ENCODE data around the gene ZEB2. TPM values are rescaled to one million over a fixed set of nuclear protein-coding genes. Genes with fewer than 3 reads are reported as not detected.

Gene ZEB2
- total RNA-seq, 1 donor from 2014 or later = 0.07 TPM

- H3K27me3 Mint-ChIP-seq = peaks cover 3% of the 10 kb centered on the region
- no peak overlapping the region for H3K27ac Mint-ChIP-seq
- no peak for TF ChIP-seq CTCF (IDR thresholded peaks at IDR 0.05; ENCODE audit: unreplicated experiment)
- no peaks in the 10 kb centered on the region for H3K9me3 Mint-ChIP-seq (ENCODE audit: low read depth)
- no peaks in the 10 kb centered on the region for H3K4me1 Mint-ChIP-seq (ENCODE audit: low read depth)
- H3K36me3 Mint-ChIP-seq (ENCODE audit: insufficient read depth) = no peaks in the 10 kb centered on the region
- H3K4me3 Mint-ChIP-seq (ENCODE audit: low read depth) = no peak overlapping the region
- DNase-seq (ENCODE audit: low spot score, unreplicated experiment) = no peak
Measured at GRCh38 chr2:144559242-144559641, 39.3 kb upstream of the ZEB2 start.

- no peaks in the 10 kb centered on the region for H3K9me3 Mint-ChIP-seq (ENCODE audit: low read depth)
- H3K36me3 Mint-ChIP-seq (ENCODE audit: insufficient read depth) = no peaks in the 10 kb centered on the region
- H3K4me1 Mint-ChIP-seq (ENCODE audit: low read depth) = no peaks in the 10 kb centered on the region
- no peak for DNase-seq (ENCODE audit: low spot score, unreplicated experiment)
- no peaks in the 10 kb centered on the region for H3K27me3 Mint-ChIP-seq
- H3K27ac Mint-ChIP-seq = no peak overlapping the region
- H3K4me3 Mint-ChIP-seq (ENCODE audit: low read depth) = no peak overlapping the region
- no peak for TF ChIP-seq CTCF (IDR thresholded peaks at IDR 0.05; ENCODE audit: unreplicated experiment)
Measured at GRCh38 chr2:144554492-144555210, 34.7 kb upstream of the ZEB2 start.

- H3K27ac Mint-ChIP-seq = no peak overlapping the region
- no peak for DNase-seq (ENCODE audit: low spot score, unreplicated experiment)
- no peaks in the 10 kb centered on the region for H3K4me1 Mint-ChIP-seq (ENCODE audit: low read depth)
- no peak overlapping the region for H3K4me3 Mint-ChIP-seq (ENCODE audit: low read depth)
- H3K36me3 Mint-ChIP-seq (ENCODE audit: insufficient read depth) = no peaks in the 10 kb centered on the region
- no peaks in the 10 kb centered on the region for H3K9me3 Mint-ChIP-seq (ENCODE audit: low read depth)
- no peak for TF ChIP-seq CTCF (IDR thresholded peaks at IDR 0.05; ENCODE audit: unreplicated experiment)
- H3K27me3 Mint-ChIP-seq = no peaks in the 10 kb centered on the region
Measured at GRCh38 chr2:144553379-144553778, 33.5 kb upstream of the ZEB2 start.

- Mint-ChIP-seq H3K27me3 (peaks cover 3% of the 10 kb centered on the region), H3K9me3 (ENCODE audit: low read depth) (no peaks in the 10 kb centered on the region), H3K4me3 (ENCODE audit: low read depth) (no peak overlapping the region), H3K27ac (no peak overlapping the region), H3K4me1 (ENCODE audit: low read depth) (no peaks in the 10 kb centered on the region), H3K36me3 (ENCODE audit: insufficient read depth) (no peaks in the 10 kb centered on the region)
- no peak for TF ChIP-seq CTCF (IDR thresholded peaks at IDR 0.05; ENCODE audit: unreplicated experiment)
- DNase-seq (ENCODE audit: low spot score, unreplicated experiment) = no peak
Measured at GRCh38 chr2:144552821-144553220, 32.9 kb upstream of the ZEB2 start.

GRCh38 chr2:144550911-144551310, 31.0 kb upstream of the ZEB2 start:
- H3K9me3 Mint-ChIP-seq (ENCODE audit: low read depth) = no peaks in the 10 kb centered on the region
- no peak for TF ChIP-seq CTCF (IDR thresholded peaks at IDR 0.05; ENCODE audit: unreplicated experiment)
- DNase-seq (ENCODE audit: low spot score, unreplicated experiment) = no peak
- no peaks in the 10 kb centered on the region for H3K36me3 Mint-ChIP-seq (ENCODE audit: insufficient read depth)
- no peak overlapping the region for H3K27ac Mint-ChIP-seq
- H3K27me3 Mint-ChIP-seq = peaks cover 9% of the 10 kb centered on the region
- H3K4me1 Mint-ChIP-seq (ENCODE audit: low read depth) = peaks cover 2% of the 10 kb centered on the region
- no peak overlapping the region for H3K4me3 Mint-ChIP-seq (ENCODE audit: low read depth)
